K562 (cell line): ENCODE data around the gene ATP5ME. TPM values are rescaled to one million over a fixed set of nuclear protein-coding genes. Genes with fewer than 3 reads are reported as not detected.

Experiments
- ADNP ChIP-seq: fragments of 200-800 bp; sonication (Bioruptor generic); IDR thresholded peaks from 2 replicates; pipeline ENCODE4 v1.6.1; 2016; ENCODE audit warnings: missing genetic modification characterization, missing compliant biosample characterization
- CREB3 ChIP-seq: fragments of 450-650 bp; conservative IDR thresholded peaks from 2 replicates; pipeline ENCODE4 v1.6.1; 2016; ENCODE audit warnings: missing genetic modification characterization, low read depth, mild to moderate bottlenecking, missing compliant biosample characterization, moderate library complexity
- DDX20 ChIP-seq: fragments of 450-650 bp; IDR thresholded peaks from 2 replicates; pipeline ENCODE4 v1.6.1; 2016; ENCODE audit warnings: missing genetic modification characterization, low read depth, mild to moderate bottlenecking, missing compliant biosample characterization, moderate library complexity
- DIDO1 ChIP-seq: fragments of 450-650 bp; IDR thresholded peaks from 2 replicates; pipeline ENCODE4 v1.6.1; 2016; ENCODE audit warnings: low read depth, missing biosample characterization, missing genetic modification characterization
- HES1 ChIP-seq: fragments of 450-650 bp; IDR thresholded peaks from 2 replicates; pipeline ENCODE4 v1.6.1; 2016; ENCODE audit warnings: low read depth, mild to moderate bottlenecking, moderate library complexity
- KLF10 ChIP-seq: fragments of 250-450 bp; sonication (Bioruptor Pico); IDR thresholded peaks from 2 replicates; pipeline ENCODE4 v1.6.1; 2021; ENCODE audit warnings: matching md5 sums
- MEF2D ChIP-seq: conservative IDR thresholded peaks from 2 replicates; pipeline ENCODE4 v1.6.1; 2016; ENCODE audit warnings: low read depth, missing genetic modification characterization, missing compliant biosample characterization
- NCOA4 ChIP-seq: fragments of 450-650 bp; IDR thresholded peaks from 2 replicates; pipeline ENCODE4 v1.6.1; 2018; ENCODE audit warnings: mild to moderate bottlenecking; ENCODE audit not compliant: partially characterized antibody
- PRMT5 ChIP-seq: sonication (generic); formaldehyde crosslinking; IDR thresholded peaks from 2 replicates; pipeline ENCODE4 v1.5.0; 2020; ENCODE audit warnings: missing genetic modification reagents
- REST ChIP-seq, 2 experiments: fragments of 450-650 bp; formaldehyde crosslinking in 1 of 2; IDR thresholded peaks; 2 replicates each; pipeline versions ENCODE4 v1.4.0 to v1.6.1; 2014 to 2020; ENCODE audit warnings: mild to moderate bottlenecking in 2 of 2, borderline replicate concordance in 1 of 2, low read depth in 1 of 2
- SNIP1 ChIP-seq: fragments of 450-650 bp; IDR thresholded peaks from 2 replicates; pipeline ENCODE4 v1.7.1; 2017; ENCODE audit warnings: low read depth, mild to moderate bottlenecking
- ZFP1 ChIP-seq: fragments of 450-650 bp; formaldehyde crosslinking; IDR thresholded peaks from 2 replicates; pipeline ENCODE4 v1.4.0; 2020; ENCODE audit warnings: mild to moderate bottlenecking, mixed read lengths
- ZFX ChIP-seq: sonication (generic); formaldehyde crosslinking; IDR thresholded peaks from 2 replicates; pipeline ENCODE4 v1.8.0; 2022; ENCODE audit warnings: mild to moderate bottlenecking, missing genetic modification reagents, moderate library complexity
- ZKSCAN1 ChIP-seq: fragments of 150-350 bp; IDR thresholded peaks from 2 replicates; pipeline ENCODE4 v1.6.1; 2016; ENCODE audit warnings: low read depth, low read length
- ZNF280A ChIP-seq: fragments of 450-650 bp; IDR thresholded peaks from 2 replicates; pipeline ENCODE4 v1.6.1; 2018; ENCODE audit warnings: mild to moderate bottlenecking, low read depth; ENCODE audit not compliant: partially characterized antibody
- ZNF589 ChIP-seq: fragments of 200-800 bp; sonication (Bioruptor generic); IDR thresholded peaks from 2 replicates; pipeline ENCODE4 v1.6.1; 2016; ENCODE audit warnings: low read depth, missing genetic modification characterization, missing compliant biosample characterization
- polyA plus RNA-seq, 8 experiments: library from polyadenylated mRNA; depleted of rRNA in 4 of 8; stranded (reverse) in 5 of 8; unstranded in 3 of 8; fragments of >200 nt; fragmentation: Nextera tagmentation in 2 of 8; fragmentation: Illumina TruSeq in 1 of 8; extraction: Ambion mirVana in 2 of 8; extraction: Trizol in 1 of 8; gene quantifications; 2 replicates each; pipeline versions ENCODE4 v1.2.1 to v1.2.3, GENCODE V29; 2011 to 2014; ENCODE audit warnings: inconsistent platforms in 1 of 8, missing spikeins in 1 of 8
- total RNA-seq, 7 experiments: library from RNA; depleted of rRNA in 6 of 7; stranded (reverse); fragments of >200 nt in 6 of 7; fragmentation: Illumina TruSeq in 2 of 7; extraction: Trizol in 2 of 7; gene quantifications; 2 replicates each; pipeline versions ENCODE4 v1.2.1 to v1.2.3, GENCODE V29; 2011 to 2021; ENCODE audit warnings: low replicate concordance in 1 of 7

Gene ATP5ME
- total and polyA plus RNA-seq, 9 of the 15 experiments (the other 6 are each of a cell fraction or from before 2014, with no cell fraction given): 509 to 2,480 (median 887) TPM

GRCh38 chr4:687048-687970 lies 13.2 kb upstream of the ATP5ME start (continued):
- TF ChIP-seq ZNF280A (no peak), SNIP1 (no peak), ADNP (tag) (no peak), DIDO1 (tag) (no peak), NCOA4 (no peak), CREB3 (tag) (no peak), REST (IDR thresholded peaks at IDR 0.05; ENCODE audit: borderline replicate concordance) (no peak), REST (CRISPR knock-in tag; IDR thresholded peaks at IDR 0.05; ENCODE audit: low read depth) (peak; percentile 59), ZFX (peak; percentile 81), DDX20 (tag) (no peak), ZKSCAN1 (no peak; the same call in 1 of the 2 replicates), PRMT5 (CRISPR knock-in tag) (no peak), ZFP1 (no peak), ZNF589 (no peak), MEF2D (no peak), HES1 (no peak), KLF10 (no peak)
